Tibial nerve (tissue), 4 donors: Measurements from ENCODE around the gene FYCO1. TPM values are rescaled to one million over a fixed set of nuclear protein-coding genes. Genes with fewer than 3 reads are reported as not detected.

Experiments used
- DNase-seq, 2 donors: peaks; one replicate each; pipeline ENCODE4 v3.0.0-alpha.2; 2019; ENCODE audit warnings: low spot score in 2 of 2
- H3K27ac ChIP-seq, 4 donors: fragments of 200-600 bp; sonication (generic) in 3 of 4; one replicate each; pipeline ENCODE4 v1.5.1; 2017 to 2019; ENCODE audit warnings: mild to moderate bottlenecking in 1 of 4
- H3K27me3 ChIP-seq, 2 donors: fragments of 200-600 bp; sonication (generic) in 1 of 2; one replicate each; pipeline versions ENCODE4 v1.5.1 to v1.6.0; 2017 to 2019
- H3K36me3 ChIP-seq, 3 donors: fragments of 200-600 bp; sonication (generic); one replicate each; pipeline ENCODE4 v1.5.1; 2018 to 2019
- H3K4me1 ChIP-seq, 4 donors: fragments of 200-600 bp; sonication (generic) in 3 of 4; one replicate each; pipeline ENCODE4 v1.5.1; 2017 to 2019
- H3K4me3 ChIP-seq, 4 donors: fragments of 200-600 bp; sonication (generic) in 3 of 4; one replicate each; pipeline ENCODE4 v1.5.1; 2017 to 2019; ENCODE audit warnings: mild to moderate bottlenecking in 1 of 4, moderate library complexity in 1 of 4
- H3K9me3 ChIP-seq, 4 donors: fragments of 200-600 bp; sonication (generic) in 3 of 4; one replicate each; pipeline ENCODE4 v1.5.1; 2017 to 2019
- CTCF ChIP-seq, 5 experiments: fragments of 200-600 bp in 3 of 5; fragments of 450-650 bp in 2 of 5; sonication (generic) in 3 of 5; IDR thresholded peaks; one replicate each; pipeline ENCODE4 v1.5.1; 2016 to 2019; ENCODE audit warnings: antibody characterized with exemption in 5 of 5, mild to moderate bottlenecking in 3 of 5, moderate library complexity in 2 of 5
- EP300 ChIP-seq, 2 donors: sonication (generic); formaldehyde crosslinking; IDR thresholded peaks; one replicate each; pipeline ENCODE4 v1.6.1; 2017; ENCODE audit warnings: antibody characterized with exemption in 2 of 2, mild to moderate bottlenecking in 1 of 2
- POLR2A ChIP-seq, 2 donors: fragments of 450-650 bp; IDR thresholded peaks; one replicate each; pipeline ENCODE4 v1.6.1; 2017; ENCODE audit warnings: antibody characterized with exemption in 2 of 2, mild to moderate bottlenecking in 2 of 2, moderate library complexity in 2 of 2
- WGBS, 2 donors: methylation state at CpG; one replicate each; pipeline ENCODE4 v1.1.5; 2018; 5-methylcytosine and 5-hydroxymethylcytosine counted together
- small RNA-seq: library from RNA; depleted of rRNA; stranded (forward); fragments of <200 nt; gene quantifications from one replicate; pipeline ENCODE3, GENCODE V24; 2016
- total RNA-seq, 4 donors: library from RNA; depleted of rRNA; stranded (reverse); fragments of >200 nt; gene quantifications; one replicate each; pipeline ENCODE4 v1.1.0, GENCODE V29; 2016

The FYCO1 gene
- total RNA-seq, 4 donors from 2014 or later: 61.7 to 85.2 (median 67.9) TPM

- H3K27ac ChIP-seq: peak overlapping the region in 1 of 4 donors; percentile 34
Observed at GRCh38 chr3:45870099-45870498, 125.5 kb downstream of the FYCO1 start.

GRCh38 chr3:45869638-45870037, 126.0 kb downstream of the FYCO1 start:
- Histone ChIP-seq H3K4me1 (peaks cover 0 to 4% (median 0%) of the 10 kb centered on the region in 4 donors), H3K4me3 (no peak overlapping the region), H3K27me3 (no peaks in the 10 kb centered on the region), H3K36me3 (no peaks in the 10 kb centered on the region), H3K27ac (peak overlapping the region in 1 of 4 donors; percentile 34), H3K9me3 (no peaks in the 10 kb centered on the region)
- no peak for DNase-seq
- WGBS, 2 donors: 62 to 69% methylated on average over 3 of the region's 3 CpGs
- no peak for TF ChIP-seq EP300 (IDR thresholded peaks at IDR 0.05)
- TF ChIP-seq CTCF (IDR thresholded peaks at IDR 0.05): no peak
- no peak for TF ChIP-seq POLR2A (IDR thresholded peaks at IDR 0.05)

More at GRCh38 chr3:45870099-45870498, 125.5 kb downstream of the FYCO1 start:
- 69 to 72% methylated on average over 4 of the region's 4 CpGs for WGBS, 2 donors
- H3K4me1 ChIP-seq: peaks cover 0 to 4% (median 0%) of the 10 kb centered on the region in 4 donors
- no peaks in the 10 kb centered on the region for H3K36me3 ChIP-seq
- H3K27me3 ChIP-seq: no peaks in the 10 kb centered on the region
- TF ChIP-seq POLR2A (IDR thresholded peaks at IDR 0.05) (no peak), EP300 (IDR thresholded peaks at IDR 0.05) (no peak), CTCF (IDR thresholded peaks at IDR 0.05) (no peak)
- no peaks in the 10 kb centered on the region for H3K9me3 ChIP-seq
- H3K4me3 ChIP-seq: no peak overlapping the region
- DNase-seq: no peak

DNA sequence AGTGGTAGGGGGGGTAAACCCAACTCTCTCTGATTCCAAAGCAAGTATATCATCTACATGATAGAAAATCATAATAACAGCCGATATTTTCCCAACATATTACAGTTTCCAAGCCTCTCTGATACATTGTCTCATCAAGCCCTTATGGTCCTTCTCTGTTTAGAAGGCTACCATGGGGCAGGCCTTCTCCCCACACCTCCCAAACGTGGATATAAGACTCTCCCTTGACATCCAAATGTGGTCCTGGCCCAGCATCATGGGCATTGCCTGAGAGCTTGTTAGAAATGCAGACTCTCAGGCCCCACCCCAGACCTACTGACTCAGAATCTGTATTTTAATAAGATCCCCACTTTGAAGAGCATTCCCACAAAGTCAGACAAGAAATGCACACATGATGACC, 127.0 kb downstream of the FYCO1 start:
- H3K9me3 ChIP-seq: peaks cover 0 to 4% (median 0%) of the 10 kb centered on the region in 4 donors
- no peak for TF ChIP-seq EP300 (IDR thresholded peaks at IDR 0.05)
- H3K4me1 ChIP-seq: peaks cover 0 to 4% (median 0%) of the 10 kb centered on the region in 4 donors
- no peak overlapping the region for H3K4me3 ChIP-seq
- 62 to 74% methylated on average over 2 of the region's 2 CpGs for WGBS, 2 donors
- H3K27me3 ChIP-seq: no peaks in the 10 kb centered on the region
- H3K36me3 ChIP-seq: no peaks in the 10 kb centered on the region
- no peak for DNase-seq
- H3K27ac ChIP-seq: no peak overlapping the region

- no peak for DNase-seq
- WGBS, 2 donors: 79 to 82% methylated on average over 2 of the region's 2 CpGs
- H3K9me3 ChIP-seq: peaks cover 0 to 9% (median 0%) of the 10 kb centered on the region in 4 donors
Observed at GRCh38 chr3:45868213-45868612, 127.4 kb downstream of the FYCO1 start.

More at GRCh38 chr3:45868213-45868612, 127.4 kb downstream of the FYCO1 start:
- Histone ChIP-seq H3K27me3 (no peaks in the 10 kb centered on the region), H3K36me3 (no peaks in the 10 kb centered on the region), H3K4me3 (no peak overlapping the region), H3K27ac (no peak overlapping the region), H3K4me1 (peaks cover 0 to 4% (median 0%) of the 10 kb centered on the region in 4 donors)
- TF ChIP-seq CTCF (IDR thresholded peaks at IDR 0.05) (no peak), POLR2A (IDR thresholded peaks at IDR 0.05) (no peak)

Small RNA genes lying within 50 kb of the gene (small RNA-seq; reads per million reads assigned to genes)
- not detected for gene RF00019

Other genes with a start within 250 kb of the FYCO1 start
- 10 to 100 TPM; 13.4 to 26.1 (median 21.5) TPM for gene SLC6A20, start 199.3 kb downstream of the FYCO1 start, total RNA-seq
- 10 to 100 TPM; 12.6 to 32.2 (median 21.3) TPM for gene LZTFL1, start 153.7 kb downstream of the FYCO1 start, total RNA-seq
- under 1 TPM in 1 of 4 donors, not detected in 3; 0.78 TPM for gene CCR9, start 109.3 kb downstream of the FYCO1 start, total RNA-seq
- 1 to 10 TPM in 2 of 4 donors, under 1 TPM in 1, not detected in 1; 0.87 to 2.7 (median 2.1) TPM for gene CXCR6, start 52.4 kb downstream of the FYCO1 start, total RNA-seq
- gene XCR1, start 31.7 kb upstream of the FYCO1 start, total RNA-seq: not detected
- 10 to 100 TPM in 1 of 4 donors, 1 to 10 TPM in 3; 4.0 to 25.2 (median 8.6) TPM for gene CCR1, start 212.5 kb upstream of the FYCO1 start, total RNA-seq
- gene CCR3, start 246.6 kb upstream of the FYCO1 start, total RNA-seq: not detected